ENCODE measurements around the gene AS3MT.

Gene AS3MT

GRCh38 chr10:102946992-102947391 lies 77.7 kb downstream of the AS3MT start:
- H3K9ac ChIP-seq (ENCODE audit: low read length) = no peak overlapping the region
- TF ChIP-seq CTCF (IDR thresholded peaks at IDR 0.05; ENCODE audit: insufficient read depth, low read length, poor library complexity, severe bottlenecking) (no peak), EZH2phosphoT487 (conservative IDR thresholded peaks at IDR 0.05; ENCODE audit: low read length) (no peak)
- H3K9me3 ChIP-seq (ENCODE audit: insufficient read depth, low read length) = no peaks in the 10 kb centered on the region
- H3K9me2 ChIP-seq (replicated peaks; ENCODE audit: insufficient read depth, low read length) = no peaks in the 10 kb centered on the region
- no peaks in the 10 kb centered on the region for H3F3A ChIP-seq (ENCODE audit: insufficient read depth)
- H4K20me1 ChIP-seq (ENCODE audit: low read depth, low read length) = no peaks in the 10 kb centered on the region
- H2AFZ ChIP-seq (ENCODE audit: low read depth, low read length, severe bottlenecking) = no peak overlapping the region
- H3K4me2 ChIP-seq (ENCODE audit: low read depth, low read length, poor library complexity, severe bottlenecking) = no peak overlapping the region
- H3K79me2 ChIP-seq (ENCODE audit: insufficient read depth, low read length) = no peaks in the 10 kb centered on the region
- H3K36me3 ChIP-seq (ENCODE audit: low read length) = no peaks in the 10 kb centered on the region
- no peak overlapping the region for H3K27ac ChIP-seq (ENCODE audit: low read depth, low read length)
- H3K27me3 ChIP-seq (ENCODE audit: low read length) = no peaks in the 10 kb centered on the region
- H3K4me3 ChIP-seq (ENCODE audit: insufficient read depth, low read length, poor library complexity, severe bottlenecking) = no peak overlapping the region

- Histone ChIP-seq H3K4me2 (ENCODE audit: low read depth, low read length, poor library complexity, severe bottlenecking) (no peak overlapping the region), H3K9me2 (replicated peaks; ENCODE audit: insufficient read depth, low read length) (no peaks in the 10 kb centered on the region), H3K9ac (ENCODE audit: low read length) (no peak overlapping the region), H3K9me3 (ENCODE audit: insufficient read depth, low read length) (no peaks in the 10 kb centered on the region), H3K79me2 (ENCODE audit: insufficient read depth, low read length) (no peaks in the 10 kb centered on the region), H3F3A (ENCODE audit: insufficient read depth) (no peaks in the 10 kb centered on the region), H3K4me3 (ENCODE audit: insufficient read depth, low read length, poor library complexity, severe bottlenecking) (no peak overlapping the region), H2AFZ (ENCODE audit: low read depth, low read length, severe bottlenecking) (no peak overlapping the region), H4K20me1 (ENCODE audit: low read depth, low read length) (no peaks in the 10 kb centered on the region), H3K27ac (ENCODE audit: low read depth, low read length) (no peak overlapping the region), H3K36me3 (ENCODE audit: low read length) (no peaks in the 10 kb centered on the region), H3K27me3 (ENCODE audit: low read length) (no peaks in the 10 kb centered on the region)
- no peak for TF ChIP-seq EZH2phosphoT487 (conservative IDR thresholded peaks at IDR 0.05; ENCODE audit: low read length)
- TF ChIP-seq CTCF (IDR thresholded peaks at IDR 0.05; ENCODE audit: insufficient read depth, low read length, poor library complexity, severe bottlenecking) = no peak
Measured at GRCh38 chr10:102948176-102948575, 78.9 kb downstream of the AS3MT start.

- H3K4me3 ChIP-seq (ENCODE audit: insufficient read depth, low read length, poor library complexity, severe bottlenecking) = no peak overlapping the region
- no peaks in the 10 kb centered on the region for H3K27me3 ChIP-seq (ENCODE audit: low read length)
- no peak overlapping the region for H3K9ac ChIP-seq (ENCODE audit: low read length)
- TF ChIP-seq CTCF (IDR thresholded peaks at IDR 0.05; ENCODE audit: insufficient read depth, low read length, poor library complexity, severe bottlenecking) (no peak), EZH2phosphoT487 (conservative IDR thresholded peaks at IDR 0.05; ENCODE audit: low read length) (no peak)
- no peaks in the 10 kb centered on the region for H3K9me2 ChIP-seq (replicated peaks; ENCODE audit: insufficient read depth, low read length)
- no peak overlapping the region for H3K4me2 ChIP-seq (ENCODE audit: low read depth, low read length, poor library complexity, severe bottlenecking)
- H3K36me3 ChIP-seq (ENCODE audit: low read length) = no peaks in the 10 kb centered on the region
- no peaks in the 10 kb centered on the region for H3K79me2 ChIP-seq (ENCODE audit: insufficient read depth, low read length)
- no peaks in the 10 kb centered on the region for H4K20me1 ChIP-seq (ENCODE audit: low read depth, low read length)
- H2AFZ ChIP-seq (ENCODE audit: low read depth, low read length, severe bottlenecking) = no peak overlapping the region
- no peaks in the 10 kb centered on the region for H3F3A ChIP-seq (ENCODE audit: insufficient read depth)
- no peak overlapping the region for H3K27ac ChIP-seq (ENCODE audit: low read depth, low read length)
- H3K9me3 ChIP-seq (ENCODE audit: insufficient read depth, low read length) = no peaks in the 10 kb centered on the region
Measured at GRCh38 chr10:102948786-102949185, 79.5 kb downstream of the AS3MT start.

Measured in SU-DHL-6 (cell line).